Activated CD8-positive, alpha-beta T cell treated with anti-CD3 and anti-CD28 coated beads for 36 hours (primary cell): Measurements from ENCODE around the gene TMEM132A. TPM values are rescaled to one million over a fixed set of nuclear protein-coding genes. Genes with fewer than 3 reads are reported as not detected.

ENCODE experiments used
- ATAC-seq: fragments of 200-7000 bp; cut with Tn5 transposase; one replicate; pipeline ENCODE4 v1.10.0; 2021; ENCODE audit warnings: mild to moderate bottlenecking, moderate library complexity
- CTCF ChIA-PET: fragments of 350-600 bp; sonication (Branson Sonifier 250); formaldehyde crosslinking; loops from one replicate; lab custom pipeline; 2021; ENCODE audit warnings: antibody characterized with exemption; lab: Charles Lee
- POLR2A ChIA-PET: fragments of 350-600 bp; sonication (Branson Sonifier 250); formaldehyde crosslinking; loops from one replicate; lab custom pipeline; 2021; ENCODE audit warnings: antibody characterized with exemption; lab: Charles Lee
- DNase-seq: peaks from one replicate; pipeline ENCODE4 v3.0.0-alpha.2; 2020
- H3K27ac Mint-ChIP-seq: one replicate; pipeline ENCODE4 v1.8.0; 2021; ENCODE audit warnings: mild to moderate bottlenecking, mixed read lengths
- H3K27me3 Mint-ChIP-seq: one replicate; pipeline ENCODE4 v1.8.0; 2021; ENCODE audit warnings: mixed read lengths
- H3K36me3 Mint-ChIP-seq: one replicate; pipeline ENCODE4 v1.8.0; 2021; ENCODE audit warnings: low read depth, mixed read lengths
- H3K4me1 Mint-ChIP-seq: one replicate; pipeline ENCODE4 v1.8.0; 2021; ENCODE audit warnings: low read depth, mixed read lengths
- H3K4me3 Mint-ChIP-seq: one replicate; pipeline ENCODE4 v1.8.0; 2021; ENCODE audit warnings: mild to moderate bottlenecking, moderate library complexity, mixed read lengths
- H3K9me3 Mint-ChIP-seq: one replicate; pipeline ENCODE4 v1.8.0; 2021; ENCODE audit warnings: mixed read lengths
- CTCF ChIP-seq: fragments of 200-600 bp; IDR thresholded peaks from one replicate; pipeline ENCODE4 v1.8.0; 2022; ENCODE audit warnings: antibody characterized with exemption, mild to moderate bottlenecking
- intact Hi-C: fragments of 100-400 bp; cut with micrococcal nuclease; formaldehyde crosslinking; loops from one replicate; pipeline ENCODE4 v1.10.0; 2022
- total RNA-seq, 2 experiments: library from RNA; stranded (reverse); gene quantifications; one replicate each; pipeline ENCODE4 v1.2.3, GENCODE V29; 2021

The TMEM132A gene
- total RNA-seq, 2 experiments from 2014 or later: 1.1 to 1.3 TPM

DNA sequence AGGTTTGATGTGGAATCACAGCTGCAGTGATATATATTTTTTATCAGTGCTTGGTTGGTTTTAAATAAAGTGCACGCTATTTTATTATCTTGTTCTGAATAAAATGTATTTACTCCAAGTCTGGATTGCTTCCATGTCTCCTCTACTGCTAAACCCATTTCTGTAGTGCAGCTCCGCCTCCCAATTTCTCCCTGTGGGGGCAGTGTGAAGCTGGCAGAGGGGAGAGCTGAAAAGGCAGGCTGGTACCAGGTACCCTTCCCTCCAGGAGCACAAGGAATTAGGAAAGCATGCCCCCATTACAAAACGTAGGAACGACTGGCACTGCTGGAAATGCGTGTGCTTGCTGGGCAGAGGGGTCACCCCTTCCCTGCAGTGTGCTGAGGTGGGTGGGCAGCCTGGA lies 934 bp upstream of the TMEM132A start:
- TF ChIP-seq CTCF: no peak
- no peak overlapping the region for H3K4me3 Mint-ChIP-seq
- ATAC-seq (no peak), DNase-seq (no peak)
- no peaks in the 10 kb centered on the region for H3K9me3 Mint-ChIP-seq
- POLR2A ChIA-PET: interaction anchor here (0.8 to 1.7 kb wide), 5 partner anchors 7 to 18 kb away, joined by 3 to 9 read pairs (median 5); partner anchors contain the start of gene PRPF19
- CTCF ChIA-PET: interaction anchor here (1.1 to 1.4 kb wide), 2 partner anchors 8 to 90 kb away, joined by 3 to 7 read pairs; no protein-coding TSS in a partner anchor
- H3K36me3 Mint-ChIP-seq: peaks cover 37% of the 10 kb centered on the region
- peaks cover 9% of the 10 kb centered on the region for H3K27me3 Mint-ChIP-seq
- H3K4me1 Mint-ChIP-seq: peaks cover 37% of the 10 kb centered on the region
- intact Hi-C loops: no loop called here
- no peak overlapping the region for H3K27ac Mint-ChIP-seq

DNA sequence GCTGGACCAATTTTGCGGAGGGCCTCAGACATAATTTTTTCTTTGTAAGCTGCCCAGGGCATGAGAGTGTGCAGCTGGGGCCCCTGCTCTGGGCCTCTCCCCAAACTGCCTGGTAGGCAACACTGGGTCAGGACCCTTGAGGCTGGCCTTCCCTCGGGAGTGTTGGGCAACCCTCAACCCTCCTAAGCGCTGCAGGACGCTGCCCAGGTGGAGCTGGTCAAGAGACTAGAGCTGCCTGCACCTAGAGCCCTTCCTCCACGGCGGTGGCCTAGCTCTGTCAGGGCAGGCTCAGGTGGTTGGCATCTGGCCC lies 505 bp upstream of the TMEM132A start:
- peaks cover 37% of the 10 kb centered on the region for H3K36me3 Mint-ChIP-seq
- intact Hi-C loops: no loop called here
- DNase-seq (no peak), ATAC-seq (peak; percentile 10)
- no peaks in the 10 kb centered on the region for H3K9me3 Mint-ChIP-seq
- peak overlapping the region; percentile 48 for H3K4me3 Mint-ChIP-seq
- H3K4me1 Mint-ChIP-seq: peaks cover 33% of the 10 kb centered on the region
- no peak for TF ChIP-seq CTCF
- H3K27me3 Mint-ChIP-seq: peaks cover 9% of the 10 kb centered on the region
- CTCF ChIA-PET: interaction anchor here (1.1 to 1.4 kb wide), 2 partner anchors 9 to 90 kb away, joined by 3 to 7 read pairs; no protein-coding TSS in a partner anchor
- H3K27ac Mint-ChIP-seq: no peak overlapping the region
- POLR2A ChIA-PET: interaction anchor here (0.8 to 1.7 kb wide), 5 partner anchors 8 to 18 kb away, joined by 3 to 9 read pairs (median 5); partner anchors contain the start of gene PRPF19

GRCh38 chr11:60924906-60925853 lies 920 bp downstream of the TMEM132A start:
- H3K4me1 Mint-ChIP-seq: peaks cover 20% of the 10 kb centered on the region
- peak overlapping the region; percentile 54 for H3K4me3 Mint-ChIP-seq
- peaks cover 27% of the 10 kb centered on the region for H3K36me3 Mint-ChIP-seq
- no peak for TF ChIP-seq CTCF
- ATAC-seq: peak; percentile 34
- H3K9me3 Mint-ChIP-seq: no peaks in the 10 kb centered on the region
- POLR2A ChIA-PET: interaction anchor here (1.7 kb wide), 1 partner anchor 20 kb away, joined by 9 read pairs; the partner anchor contains the start of gene PRPF19
- peaks cover 11% of the 10 kb centered on the region for H3K27me3 Mint-ChIP-seq
- intact Hi-C loops: no loop called here
- CTCF ChIA-PET: no interaction called here
- H3K27ac Mint-ChIP-seq: no peak overlapping the region
- no peak for DNase-seq

DNA sequence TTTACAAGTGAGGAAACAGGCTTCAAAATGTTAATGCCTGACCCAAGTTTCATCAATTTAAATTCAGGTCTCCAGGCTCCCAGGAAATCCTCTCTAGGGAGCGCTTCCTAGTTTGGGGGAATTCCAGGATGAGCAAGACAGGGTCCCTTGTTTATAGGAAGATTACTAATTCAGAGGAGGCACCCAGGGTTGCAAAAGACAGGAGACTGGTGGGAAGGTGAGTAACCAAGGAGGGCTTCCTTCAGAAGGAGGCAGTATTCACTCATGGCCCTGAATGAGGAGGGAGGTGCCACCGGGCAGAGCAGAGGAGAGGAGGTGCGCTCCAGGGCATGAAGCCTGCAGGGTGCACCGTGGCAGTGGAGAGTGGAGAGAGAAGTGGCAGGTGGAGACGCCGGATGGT lies 1.6 kb downstream of the TMEM132A start:
- H3K4me3 Mint-ChIP-seq: no peak overlapping the region
- POLR2A ChIA-PET: no interaction called here
- peak; percentile 35 for ATAC-seq
- CTCF ChIA-PET: no interaction called here
- H3K9me3 Mint-ChIP-seq: no peaks in the 10 kb centered on the region
- DNase-seq: no peak
- H3K36me3 Mint-ChIP-seq: peaks cover 20% of the 10 kb centered on the region
- H3K27ac Mint-ChIP-seq: no peak overlapping the region
- intact Hi-C loops: no loop called here
- peaks cover 20% of the 10 kb centered on the region for H3K4me1 Mint-ChIP-seq
- peaks cover 11% of the 10 kb centered on the region for H3K27me3 Mint-ChIP-seq
- TF ChIP-seq CTCF: no peak

DNA sequence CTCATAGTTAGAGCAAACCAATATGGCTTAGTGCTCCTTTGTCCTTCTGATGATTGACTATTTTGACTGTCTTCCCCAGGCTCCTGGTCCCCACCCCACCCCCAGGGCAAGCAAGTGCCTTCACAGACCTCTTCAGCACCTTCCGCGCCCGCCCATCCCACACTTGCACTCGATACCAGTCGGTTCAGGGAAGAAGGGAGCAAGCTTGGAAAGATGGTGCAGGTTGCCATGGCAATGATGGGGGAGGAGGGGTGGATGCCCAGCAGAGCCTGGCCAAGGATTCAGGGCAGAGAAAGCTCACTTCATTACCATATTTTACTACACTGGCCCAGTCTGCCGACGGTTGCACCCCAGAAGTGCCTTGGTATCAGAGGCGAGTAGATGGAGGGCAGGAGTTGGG lies 2.2 kb downstream of the TMEM132A start:
- no peak overlapping the region for H3K4me3 Mint-ChIP-seq
- ChIA-PET CTCF (interaction anchor here (1.0 to 2.7 kb wide), 3 partner anchors 11 to 203 kb away, joined by 3 to 10 read pairs (median 4); no protein-coding TSS in a partner anchor), POLR2A (interaction anchor here (1.0 kb wide), 1 partner anchor 36 kb away, joined by 3 read pairs; no protein-coding TSS in a partner anchor)
- H3K9me3 Mint-ChIP-seq: no peaks in the 10 kb centered on the region
- peaks cover 20% of the 10 kb centered on the region for H3K4me1 Mint-ChIP-seq
- intact Hi-C loops: no loop called here
- DNase-seq (no peak), ATAC-seq (no peak)
- TF ChIP-seq CTCF: no peak
- no peak overlapping the region for H3K27ac Mint-ChIP-seq
- peaks cover 11% of the 10 kb centered on the region for H3K27me3 Mint-ChIP-seq
- H3K36me3 Mint-ChIP-seq: peaks cover 15% of the 10 kb centered on the region
